ENCODE results near the gene HOXA6. TPM values are rescaled to one million over a fixed set of nuclear protein-coding genes. Genes with fewer than 3 reads are reported as not detected.
A peak's percentile ranks its signal among the peaks of the same experiment; 100 is the strongest.

Gene HOXA6
- total and polyA plus RNA-seq, 9 of the 15 experiments (the other 6 are each of a cell fraction or from before 2014, with no cell fraction given): not detected

GRCh38 chr7:27114881-27115220, 32.7 kb downstream of the HOXA6 start:
- Histone ChIP-seq H3K79me2 (ENCODE audit: control insufficient read depth, insufficient read depth, low read length) (no peaks in the 10 kb centered on the region), H3K27ac (ENCODE audit: extremely low read depth, low read depth, low read length) (no peak overlapping the region), H3K27me3 (ENCODE audit: control insufficient read depth in 2 of 2, insufficient read depth in 2 of 2, low read length in 2 of 2) (peaks cover 44 to 62% of the 10 kb centered on the region in 2 experiments), H3K4me1 (replicated peaks in 1 of 2; ENCODE audit: control insufficient read depth in 2 of 2, insufficient read depth in 2 of 2, low read length in 2 of 2) (peaks cover 0 to 21% of the 10 kb centered on the region in 2 experiments; a peak in 2 of 5 replicates), H3K9me1 (ENCODE audit: control insufficient read depth, insufficient read depth, low read length) (no peaks in the 10 kb centered on the region), H3K4me3 (no peak overlapping the region), H2AFZ (ENCODE audit: low read depth, low read length) (no peak overlapping the region), H3K9me3 (replicated peaks; ENCODE audit: control insufficient read depth, insufficient read depth, low read depth, low read length) (no peaks in the 10 kb centered on the region), H4K20me1 (replicated peaks; ENCODE audit: control insufficient read depth, insufficient read depth, low read length) (0 out of 2 replicates have a peak, but pooled peaks cover 6% of the 10 kb centered on the region), H3K9ac (ENCODE audit: insufficient read depth in 1 of 2, low read depth in 2 of 2, low read length in 2 of 2) (no peak overlapping the region), H3K36me3 (ENCODE audit: control insufficient read depth, insufficient read depth, low read length) (no peaks in the 10 kb centered on the region), H3K4me2 (ENCODE audit: insufficient read depth, low read length) (no peak overlapping the region)
- TF ChIP-seq CBX8 (IDR thresholded peaks at IDR 0.05; ENCODE audit: borderline replicate concordance, extremely low read depth, low read depth, low read length, poor library complexity, severe bottlenecking) (peak; percentile 9), DNMT1 (IDR thresholded peaks at IDR 0.05) (no peak), ZNF316 (IDR thresholded peaks at IDR 0.05) (no peak)
- no TSS peak for BruUV-seq (replicated peaks)
- ATAC-seq (no peak), DNase-seq (ENCODE audit: extremely low read depth in 1 of 4, low spot score in 3 of 4) (no peak), FAIRE-seq (no peak)
- intact Hi-C loops (cut with micrococcal nuclease): no loop called here
- ChIA-PET CTCF (ENCODE audit: low intra/inter-chr PET ratio) (no interaction called here), POLR2A (no interaction called here)
- WGBS (ENCODE audit: insufficient coverage, low coverage, missing lambda C conversion rate): 7% methylated on average over 6 of the region's 6 CpGs
- in situ Hi-C loops (cut with MboI): no loop called here

- no peak for FAIRE-seq
- Histone ChIP-seq H3K9ac (ENCODE audit: insufficient read depth in 1 of 2, low read depth in 2 of 2, low read length in 2 of 2) (no peak overlapping the region), H3K27me3 (ENCODE audit: control insufficient read depth in 2 of 2, insufficient read depth in 2 of 2, low read length in 2 of 2) (peaks cover 42 to 64% of the 10 kb centered on the region in 2 experiments), H3K4me1 (replicated peaks in 1 of 2; ENCODE audit: control insufficient read depth in 2 of 2, insufficient read depth in 2 of 2, low read length in 2 of 2) (peaks cover 0 to 21% of the 10 kb centered on the region in 2 experiments; a peak in 2 of 5 replicates), H2AFZ (ENCODE audit: low read depth, low read length) (no peak overlapping the region), H4K20me1 (replicated peaks; ENCODE audit: control insufficient read depth, insufficient read depth, low read length) (0 out of 2 replicates have a peak, but pooled peaks cover 6% of the 10 kb centered on the region), H3K9me1 (ENCODE audit: control insufficient read depth, insufficient read depth, low read length) (no peaks in the 10 kb centered on the region), H3K4me3 (no peak overlapping the region), H3K79me2 (ENCODE audit: control insufficient read depth, insufficient read depth, low read length) (no peaks in the 10 kb centered on the region), H3K4me2 (ENCODE audit: insufficient read depth, low read length) (no peak overlapping the region), H3K36me3 (ENCODE audit: control insufficient read depth, insufficient read depth, low read length) (no peaks in the 10 kb centered on the region), H3K27ac (ENCODE audit: extremely low read depth, low read depth, low read length) (no peak overlapping the region), H3K9me3 (replicated peaks; ENCODE audit: control insufficient read depth, insufficient read depth, low read depth, low read length) (no peaks in the 10 kb centered on the region)
- TF ChIP-seq CBX8 (IDR thresholded peaks at IDR 0.05; ENCODE audit: borderline replicate concordance, extremely low read depth, low read depth, low read length, poor library complexity, severe bottlenecking): peak; percentile 70
- no peak for TF ChIP-seq TRIM28 (IDR thresholded peaks at IDR 0.05)
- no peak for TF ChIP-seq FOXP1 (CRISPR knock-in tag; IDR thresholded peaks at IDR 0.05)
- no peak for TF ChIP-seq RB1 (IDR thresholded peaks at IDR 0.05; ENCODE audit: low read depth)
- in situ Hi-C loops (cut with MboI) (no loop called here), intact Hi-C loops (cut with micrococcal nuclease) (no loop called here)
- DNase-seq (ENCODE audit: extremely low read depth in 1 of 4, low spot score in 3 of 4): peak in 2 of 4 experiments; percentile 26
- CTCF ChIA-PET (ENCODE audit: low intra/inter-chr PET ratio): no interaction called here
- POLR2A ChIA-PET: no interaction called here
- 0% methylated on average over 7 of the region's 26 CpGs for WGBS (ENCODE audit: insufficient coverage, low coverage, missing lambda C conversion rate)
- ATAC-seq: no peak
- no TSS peak for BruUV-seq (replicated peaks)
Observed at GRCh38 chr7:27113991-27114769, 33.4 kb downstream of the HOXA6 start.
